ENCODE data around the gene CCDC170.

The CCDC170 gene

GRCh38 chr6:151658091-151658490 is 164.3 kb downstream of the CCDC170 start:
- Histone ChIP-seq H3K79me2 (ENCODE audit: low read length) (no peaks in the 10 kb centered on the region), H3K9me3 (replicated peaks; ENCODE audit: insufficient read depth, low read length) (no peaks in the 10 kb centered on the region), H3K9ac (ENCODE audit: low read length) (no peak overlapping the region), H3K36me3 (replicated peaks; ENCODE audit: insufficient read depth, low read length) (no peaks in the 10 kb centered on the region), H3F3A (ENCODE audit: insufficient read depth, low read length) (no peaks in the 10 kb centered on the region), H3K9me2 (replicated peaks; ENCODE audit: insufficient read depth, low read length) (no peaks in the 10 kb centered on the region), H3K4me3 (ENCODE audit: low read length) (no peak overlapping the region), H3K27me3 (replicated peaks; ENCODE audit: insufficient read depth, low read length) (no peaks in the 10 kb centered on the region), H2AFZ (ENCODE audit: low read length) (no peak overlapping the region), H3K4me1 (ENCODE audit: low read length) (no peaks in the 10 kb centered on the region), H4K20me1 (ENCODE audit: insufficient read depth, low read length) (no peaks in the 10 kb centered on the region), H3K27ac (ENCODE audit: low read length) (no peak overlapping the region), H3K4me2 (ENCODE audit: low read depth, low read length) (no peak overlapping the region)
- DNase-seq = no peak
- TF ChIP-seq CTCF (IDR thresholded peaks at IDR 0.05; ENCODE audit: low read length) (no peak), EZH2phosphoT487 (IDR thresholded peaks at IDR 0.05; ENCODE audit: low read length) (no peak), EZH2 (optimal IDR thresholded peaks at IDR 0.05; ENCODE audit: low read depth, low read length) (no peak)

DNA sequence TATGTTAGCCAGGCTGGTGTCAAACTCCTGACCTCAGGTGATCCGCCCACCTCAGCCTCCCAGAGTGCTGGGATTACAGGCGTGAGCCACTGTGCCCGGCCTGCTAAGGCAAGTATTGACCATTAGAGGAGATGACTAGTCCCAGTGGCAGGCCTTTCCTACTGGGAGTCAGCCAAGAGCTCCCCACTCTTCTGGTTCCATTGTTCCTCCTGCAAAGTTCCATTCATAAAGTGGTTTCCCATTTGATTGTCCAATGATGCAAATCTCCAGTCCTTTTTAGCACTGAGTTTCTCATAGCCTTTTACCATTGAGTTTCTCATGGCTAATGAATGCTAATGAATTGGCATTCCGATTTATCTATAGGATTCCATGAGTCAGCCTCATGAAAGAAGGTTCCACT is 165.4 kb downstream of the CCDC170 start:
- H3K4me2 ChIP-seq (ENCODE audit: low read depth, low read length) = no peak overlapping the region
- no peak for TF ChIP-seq CTCF (IDR thresholded peaks at IDR 0.05; ENCODE audit: low read length)
- TF ChIP-seq EZH2 (optimal IDR thresholded peaks at IDR 0.05; ENCODE audit: low read depth, low read length) = no peak
- no peak for TF ChIP-seq EZH2phosphoT487 (IDR thresholded peaks at IDR 0.05; ENCODE audit: low read length)
- H3K27me3 ChIP-seq (replicated peaks; ENCODE audit: insufficient read depth, low read length) = no peaks in the 10 kb centered on the region
- H3K79me2 ChIP-seq (ENCODE audit: low read length) = no peaks in the 10 kb centered on the region
- H3K27ac ChIP-seq (ENCODE audit: low read length) = no peak overlapping the region
- no peak for DNase-seq
- no peaks in the 10 kb centered on the region for H3K36me3 ChIP-seq (replicated peaks; ENCODE audit: insufficient read depth, low read length)
- H3K9ac ChIP-seq (ENCODE audit: low read length) = no peak overlapping the region
- H3K4me3 ChIP-seq (ENCODE audit: low read length) = no peak overlapping the region
- H3K9me3 ChIP-seq (replicated peaks; ENCODE audit: insufficient read depth, low read length) = no peaks in the 10 kb centered on the region
- H4K20me1 ChIP-seq (ENCODE audit: insufficient read depth, low read length) = no peaks in the 10 kb centered on the region
- H3K4me1 ChIP-seq (ENCODE audit: low read length) = no peaks in the 10 kb centered on the region
- no peaks in the 10 kb centered on the region for H3F3A ChIP-seq (ENCODE audit: insufficient read depth, low read length)
- H3K9me2 ChIP-seq (replicated peaks; ENCODE audit: insufficient read depth, low read length) = no peaks in the 10 kb centered on the region
- no peak overlapping the region for H2AFZ ChIP-seq (ENCODE audit: low read length)

- Histone ChIP-seq H4K20me1 (ENCODE audit: insufficient read depth, low read length) (no peaks in the 10 kb centered on the region), H3K27ac (ENCODE audit: low read length) (no peak overlapping the region), H3F3A (ENCODE audit: insufficient read depth, low read length) (no peaks in the 10 kb centered on the region), H3K9me2 (replicated peaks; ENCODE audit: insufficient read depth, low read length) (no peaks in the 10 kb centered on the region), H3K4me3 (ENCODE audit: low read length) (no peak overlapping the region), H3K4me2 (ENCODE audit: low read depth, low read length) (no peak overlapping the region), H2AFZ (ENCODE audit: low read length) (no peak overlapping the region), H3K9me3 (replicated peaks; ENCODE audit: insufficient read depth, low read length) (no peaks in the 10 kb centered on the region), H3K4me1 (ENCODE audit: low read length) (no peaks in the 10 kb centered on the region), H3K36me3 (replicated peaks; ENCODE audit: insufficient read depth, low read length) (no peaks in the 10 kb centered on the region), H3K9ac (ENCODE audit: low read length) (no peak overlapping the region), H3K27me3 (replicated peaks; ENCODE audit: insufficient read depth, low read length) (no peaks in the 10 kb centered on the region), H3K79me2 (ENCODE audit: low read length) (no peaks in the 10 kb centered on the region)
- DNase-seq = no peak
- TF ChIP-seq EZH2phosphoT487 (IDR thresholded peaks at IDR 0.05; ENCODE audit: low read length) (no peak), CTCF (IDR thresholded peaks at IDR 0.05; ENCODE audit: low read length) (no peak), EZH2 (optimal IDR thresholded peaks at IDR 0.05; ENCODE audit: low read depth, low read length) (no peak)
These were observed 167.7 kb downstream of the CCDC170 start for GRCh38 chr6:151661509-151661908.

Measured in MM.1S (cell line).